Right ventricle myocardium superior (tissue), 1 donor: ENCODE data around the gene SYNGR2. TPM values are rescaled to one million over a fixed set of nuclear protein-coding genes. Genes with fewer than 3 reads are reported as not detected.

Source experiments
- total RNA-seq: library from RNA; stranded (reverse); fragmentation: NEBNext Ultra II Directional; extraction: Animal tissue kit (Norgen Biotek cat#: 25700); gene quantifications from one replicate; pipeline ENCODE4 v1.2.1, GENCODE V29; 2021
- donor health status: DM: no; HTN: yes; CAD: no; lungs with severe emphysema.

The SYNGR2 gene
- total RNA-seq, 1 donor from 2014 or later = 99.8 TPM

Other genes with a start within 250 kb of the SYNGR2 start
- gene TNRC6C, start 209.9 kb upstream of the SYNGR2 start, total RNA-seq = 17.8 TPM
- gene TMC6, start 39.8 kb upstream of the SYNGR2 start, total RNA-seq = 57.2 TPM
- gene TMC8, start 37.8 kb upstream of the SYNGR2 start, total RNA-seq = 1.6 TPM
- gene C17orf99, start 22.2 kb upstream of the SYNGR2 start, total RNA-seq = not detected
- gene TK1, start 18.5 kb downstream of the SYNGR2 start, total RNA-seq = 2.6 TPM
- 32.7 TPM for gene AFMID, start 18.8 kb downstream of the SYNGR2 start, total RNA-seq
- gene BIRC5, start 45.7 kb downstream of the SYNGR2 start, total RNA-seq = 1.7 TPM
- gene TMEM235, start 63.0 kb downstream of the SYNGR2 start, total RNA-seq = not detected
- gene SOCS3, start 191.5 kb downstream of the SYNGR2 start, total RNA-seq = 10.5 TPM
- gene PGS1, start 210.1 kb downstream of the SYNGR2 start, total RNA-seq = 18.1 TPM